IMR-90 (cell line): ENCODE measurements around the gene SLC16A2. TPM values are rescaled to one million over a fixed set of nuclear protein-coding genes. Genes with fewer than 3 reads are reported as not detected.

Experiments used
- ATAC-seq: fragments of 200-7000 bp; cut with Tn5 transposase; 2 replicates; pipeline ENCODE4 v1.9.1; 2020; ENCODE audit warnings: low read depth, mild to moderate bottlenecking, moderate library complexity
- BruUV-seq: library from RNA; stranded (reverse); fragments of 400-500 nt; replicated peaks from 2 replicates; lab custom pipeline; 2021; lab: Mats Ljungman, UMichigan
- CTCF ChIA-PET: fragments of 300-600 bp; formaldehyde crosslinking; extraction: SDS; loops from one replicate; lab custom pipeline; 2021; ENCODE audit warnings: antibody characterized with exemption; lab: Yijun Ruan, JAX
- POLR2A ChIA-PET: fragments of 300-600 bp; sonication (Branson Sonifier 250); formaldehyde crosslinking; loops from one replicate; lab custom pipeline; 2022; ENCODE audit warnings: antibody characterized with exemption; ENCODE audit not compliant: unreplicated experiment; lab: Charles Lee
- DNase-seq: peaks from one replicate; pipeline ENCODE4 v3.0.0; 2013
- H2AFZ ChIP-seq: replicated peaks from 2 replicates; pipeline ENCODE3; 2013; ENCODE audit warnings: low read length, mild to moderate bottlenecking; ENCODE audit not compliant: poor library complexity
- H2AK5ac ChIP-seq: 2 replicates; pipeline ENCODE4 v1.6.1; 2013; ENCODE audit warnings: low read depth, low read length, inconsistent platforms
- H2AK9ac ChIP-seq: replicated peaks from 2 replicates; pipeline ENCODE3; 2013; ENCODE audit warnings: mild to moderate bottlenecking, low read depth, low read length, moderate library complexity; ENCODE audit not compliant: poor library complexity
- H2BK120ac ChIP-seq: 2 replicates; pipeline ENCODE4 v1.6.1; 2013; ENCODE audit warnings: low read depth, low read length, inconsistent platforms
- H2BK15ac ChIP-seq: 3 replicates; pipeline ENCODE4 v1.6.1; 2013; ENCODE audit warnings: low read depth, low read length, inconsistent platforms
- H2BK20ac ChIP-seq: 2 replicates; pipeline ENCODE4 v1.6.1; 2013; ENCODE audit warnings: low read depth, mild to moderate bottlenecking, inconsistent platforms, low read length, moderate library complexity
- H2BK5ac ChIP-seq: 2 replicates; pipeline ENCODE4 v1.6.1; 2013; ENCODE audit warnings: mild to moderate bottlenecking, low read depth, low read length, inconsistent platforms; ENCODE audit not compliant: poor library complexity, severe bottlenecking
- H3K14ac ChIP-seq: replicated peaks from 2 replicates; pipeline ENCODE4 v1.6.1; 2013; ENCODE audit warnings: low read depth, low read length, inconsistent platforms
- H3K18ac ChIP-seq: 2 replicates; pipeline ENCODE4 v1.6.1; 2013; ENCODE audit warnings: low read depth, low read length, control low read depth
- H3K23ac ChIP-seq: 2 replicates; pipeline ENCODE4 v1.6.1; 2013; ENCODE audit warnings: low read depth, low read length, inconsistent platforms
- H3K27ac ChIP-seq: 2 replicates; pipeline ENCODE4 v1.5.1; 2013; ENCODE audit warnings: mild to moderate bottlenecking, control low read depth, low read length; ENCODE audit not compliant: insufficient read depth
- H3K27me3 ChIP-seq: 2 replicates; pipeline ENCODE4 v1.6.1; 2013; ENCODE audit warnings: low read length; ENCODE audit not compliant: control insufficient read depth, insufficient read depth
- H3K36me3 ChIP-seq: 2 replicates; pipeline ENCODE4 v1.6.1; 2013; ENCODE audit warnings: low read length, mixed read lengths; ENCODE audit not compliant: control insufficient read depth, insufficient read depth
- H3K4ac ChIP-seq: 2 replicates; pipeline ENCODE4 v1.6.1; 2013; ENCODE audit warnings: low read depth, low read length, inconsistent platforms
- H3K4me1 ChIP-seq: 2 replicates; pipeline ENCODE4 v1.6.1; 2013; ENCODE audit warnings: low read length, mixed read lengths; ENCODE audit not compliant: control insufficient read depth, insufficient read depth
- H3K4me2 ChIP-seq: 2 replicates; pipeline ENCODE4 v1.6.1; 2013; ENCODE audit warnings: low read depth, mild to moderate bottlenecking, control low read depth, low read length, moderate library complexity
- H3K4me3 ChIP-seq: 2 replicates; pipeline ENCODE4 v1.5.1; 2013; ENCODE audit warnings: low read depth, mild to moderate bottlenecking, control low read depth, low read length, moderate library complexity; ENCODE audit not compliant: insufficient read depth
- H3K56ac ChIP-seq: 2 replicates; pipeline ENCODE4 v1.6.1; 2013; ENCODE audit warnings: low read length, inconsistent platforms; ENCODE audit not compliant: insufficient read depth; ENCODE audit errors: extremely low read depth
- H3K79me1 ChIP-seq, 2 experiments: 2 replicates each; pipeline ENCODE4 v1.6.1; 2013; ENCODE audit warnings: low read length in 2 of 2, inconsistent platforms in 1 of 2, low read depth in 1 of 2
- H3K9ac ChIP-seq: 2 replicates; pipeline ENCODE4 v1.6.1; 2013; ENCODE audit warnings: low read depth, low read length, control low read depth
- H3K9me1 ChIP-seq: 2 replicates; pipeline ENCODE4 v1.6.1; 2013; ENCODE audit warnings: low read length, inconsistent platforms; ENCODE audit not compliant: insufficient read depth
- H3K9me3 ChIP-seq: 2 replicates; pipeline ENCODE4 v1.6.1; 2013; ENCODE audit warnings: low read length; ENCODE audit not compliant: control insufficient read depth, insufficient read depth
- H4K20me1 ChIP-seq: 2 replicates; pipeline ENCODE4 v1.6.1; 2013; ENCODE audit warnings: low read length, inconsistent platforms; ENCODE audit not compliant: insufficient read depth
- H4K5ac ChIP-seq: 2 replicates; pipeline ENCODE4 v1.6.1; 2013; ENCODE audit warnings: mild to moderate bottlenecking, low read depth, low read length, control low read depth
- H4K8ac ChIP-seq, 2 experiments: 2 replicates each; pipeline ENCODE4 v1.6.1; 2013; ENCODE audit warnings: low read depth in 2 of 2, low read length in 2 of 2, control low read depth in 1 of 2, inconsistent platforms in 1 of 2
- H4K91ac ChIP-seq: 2 replicates; pipeline ENCODE4 v1.6.1; 2013; ENCODE audit warnings: low read depth, low read length, inconsistent platforms; ENCODE audit not compliant: insufficient read depth
- BHLHE40 ChIP-seq: fragments of 150-350 bp; IDR thresholded peaks from 2 replicates; pipeline ENCODE4 v1.6.1; 2016; ENCODE audit warnings: mild to moderate bottlenecking, low read depth, low read length
- CEBPB ChIP-seq: IDR thresholded peaks from 2 replicates; pipeline ENCODE4 v1.6.1; 2012; ENCODE audit warnings: low read depth, low read length, improper control_type of control experiment
- CHD1 ChIP-seq: IDR thresholded peaks from 2 replicates; pipeline ENCODE4 v1.6.1; 2012; ENCODE audit warnings: low read depth, low read length, improper control_type of control experiment
- MAZ ChIP-seq: IDR thresholded peaks from 2 replicates; pipeline ENCODE4 v1.6.1; 2012; ENCODE audit warnings: low read depth, mild to moderate bottlenecking, low read length, improper control_type of control experiment, moderate library complexity, borderline replicate concordance
- MXI1 ChIP-seq: IDR thresholded peaks from 2 replicates; pipeline ENCODE4 v1.6.1; 2012; ENCODE audit warnings: low read depth, mild to moderate bottlenecking, low read length, moderate library complexity, borderline replicate concordance
- NFE2L2 ChIP-seq: fragments of 150-350 bp; IDR thresholded peaks from 2 replicates; pipeline ENCODE4 v1.6.1; 2016; ENCODE audit warnings: low read depth, mild to moderate bottlenecking, low read length
- RAD21 ChIP-seq: IDR thresholded peaks from 2 replicates; pipeline ENCODE4 v1.6.1; 2012; ENCODE audit warnings: low read length, improper control_type of control experiment
- RCOR1 ChIP-seq: IDR thresholded peaks from 2 replicates; pipeline ENCODE4 v1.6.1; 2012; ENCODE audit warnings: mild to moderate bottlenecking, low read length, improper control_type of control experiment; ENCODE audit not compliant: insufficient replicate concordance
- RFX5 ChIP-seq: IDR thresholded peaks from 2 replicates; pipeline ENCODE4 v1.8.0; 2012; ENCODE audit warnings: low read depth, mild to moderate bottlenecking, low read length, moderate library complexity
- SMC3 ChIP-seq: fragments of 150-350 bp; IDR thresholded peaks from 2 replicates; pipeline ENCODE4 v1.6.1; 2016; ENCODE audit warnings: low read depth, mild to moderate bottlenecking, antibody characterized with exemption, low read length, moderate library complexity
- WGBS, 2 experiments: methylation state at CpG; one replicate each; pipeline versions ENCODE4 v1.1.5 to v1.1.7; 2013; ENCODE audit warnings: missing lambda C conversion rate in 2 of 2; ENCODE audit not compliant: insufficient read length in 1 of 2; ENCODE audit errors: extremely low coverage in 2 of 2; 5-methylcytosine and 5-hydroxymethylcytosine counted together
- dilution Hi-C: fragments of 300-500 bp; cut with HindIII; formaldehyde crosslinking; loops from one replicate; pipeline ENCODE4 v1.14.3; 2018; ENCODE audit warnings: low sequenced_read_pairs; ENCODE audit not compliant: unreplicated experiment
- in situ Hi-C: fragments of 300-500 bp; cut with MboI; formaldehyde crosslinking; loops from 3 replicates; pipeline ENCODE4 v1.14.3; 2019; ENCODE audit warnings: low sequenced_read_pairs, inconsistent platforms, mixed read lengths
- intact Hi-C: fragments of 100-400 bp; cut with micrococcal nuclease; formaldehyde crosslinking; loops from 2 replicates; pipeline ENCODE4 v1.10.0; 2022
- polyA plus RNA-seq, 3 experiments: library from polyadenylated mRNA; depleted of rRNA; stranded (reverse); fragments of >200 nt; gene quantifications; 2 replicates each; pipeline ENCODE4 v1.2.3, GENCODE V29; 2012; ENCODE audit warnings: low replicate concordance in 1 of 3
- total RNA-seq: library from RNA; depleted of rRNA; stranded (reverse); fragments of >200 nt; gene quantifications from 2 replicates; pipeline ENCODE4 v1.2.3, GENCODE V29; 2012
- TF ChIP-seq, protein P1 (sequence below): conservative IDR thresholded peaks from 2 replicates; pipeline ENCODE4 v1.5.1; 2012; ENCODE audit warnings: mild to moderate bottlenecking, low read depth, low read length, improper control_type of control experiment
- TF ChIP-seq, protein P2 (sequence below): fragments of 150-350 bp; IDR thresholded peaks from 2 replicates; pipeline ENCODE4 v1.6.1; 2016; ENCODE audit warnings: low read depth, mild to moderate bottlenecking, low read length, moderate library complexity, borderline replicate concordance
- TF ChIP-seq, protein P3 (sequence below): fragments of 150-350 bp; IDR thresholded peaks from 2 replicates; pipeline ENCODE4 v1.6.1; 2017; ENCODE audit warnings: mild to moderate bottlenecking, antibody characterized with exemption, low read length, low read depth

Gene SLC16A2
- total and polyA plus RNA-seq, 2 of the 4 experiments (the other 2 are of a cell fraction): 6.1 to 23.8 TPM

- no peak for ATAC-seq
- ChIA-PET POLR2A (no interaction called here), CTCF (interaction anchor here (0.5 kb wide), 1 partner anchor 107 kb away, joined by 3 read pairs; no protein-coding TSS in a partner anchor)
- no peak for TF ChIP-seq MAZ
- TF ChIP-seq CHD1: no peak
- TF ChIP-seq RAD21: no peak
- TF ChIP-seq, protein P1, sequence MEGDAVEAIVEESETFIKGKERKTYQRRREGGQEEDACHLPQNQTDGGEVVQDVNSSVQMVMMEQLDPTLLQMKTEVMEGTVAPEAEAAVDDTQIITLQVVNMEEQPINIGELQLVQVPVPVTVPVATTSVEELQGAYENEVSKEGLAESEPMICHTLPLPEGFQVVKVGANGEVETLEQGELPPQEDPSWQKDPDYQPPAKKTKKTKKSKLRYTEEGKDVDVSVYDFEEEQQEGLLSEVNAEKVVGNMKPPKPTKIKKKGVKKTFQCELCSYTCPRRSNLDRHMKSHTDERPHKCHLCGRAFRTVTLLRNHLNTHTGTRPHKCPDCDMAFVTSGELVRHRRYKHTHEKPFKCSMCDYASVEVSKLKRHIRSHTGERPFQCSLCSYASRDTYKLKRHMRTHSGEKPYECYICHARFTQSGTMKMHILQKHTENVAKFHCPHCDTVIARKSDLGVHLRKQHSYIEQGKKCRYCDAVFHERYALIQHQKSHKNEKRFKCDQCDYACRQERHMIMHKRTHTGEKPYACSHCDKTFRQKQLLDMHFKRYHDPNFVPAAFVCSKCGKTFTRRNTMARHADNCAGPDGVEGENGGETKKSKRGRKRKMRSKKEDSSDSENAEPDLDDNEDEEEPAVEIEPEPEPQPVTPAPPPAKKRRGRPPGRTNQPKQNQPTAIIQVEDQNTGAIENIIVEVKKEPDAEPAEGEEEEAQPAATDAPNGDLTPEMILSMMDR: no peak
- no peak for TF ChIP-seq CEBPB
- TF ChIP-seq RFX5: no peak
- TF ChIP-seq BHLHE40: no peak
- no peak for TF ChIP-seq RCOR1
- TF ChIP-seq, protein P2, sequence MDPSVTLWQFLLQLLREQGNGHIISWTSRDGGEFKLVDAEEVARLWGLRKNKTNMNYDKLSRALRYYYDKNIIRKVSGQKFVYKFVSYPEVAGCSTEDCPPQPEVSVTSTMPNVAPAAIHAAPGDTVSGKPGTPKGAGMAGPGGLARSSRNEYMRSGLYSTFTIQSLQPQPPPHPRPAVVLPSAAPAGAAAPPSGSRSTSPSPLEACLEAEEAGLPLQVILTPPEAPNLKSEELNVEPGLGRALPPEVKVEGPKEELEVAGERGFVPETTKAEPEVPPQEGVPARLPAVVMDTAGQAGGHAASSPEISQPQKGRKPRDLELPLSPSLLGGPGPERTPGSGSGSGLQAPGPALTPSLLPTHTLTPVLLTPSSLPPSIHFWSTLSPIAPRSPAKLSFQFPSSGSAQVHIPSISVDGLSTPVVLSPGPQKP: no peak
- TF ChIP-seq, protein P3, sequence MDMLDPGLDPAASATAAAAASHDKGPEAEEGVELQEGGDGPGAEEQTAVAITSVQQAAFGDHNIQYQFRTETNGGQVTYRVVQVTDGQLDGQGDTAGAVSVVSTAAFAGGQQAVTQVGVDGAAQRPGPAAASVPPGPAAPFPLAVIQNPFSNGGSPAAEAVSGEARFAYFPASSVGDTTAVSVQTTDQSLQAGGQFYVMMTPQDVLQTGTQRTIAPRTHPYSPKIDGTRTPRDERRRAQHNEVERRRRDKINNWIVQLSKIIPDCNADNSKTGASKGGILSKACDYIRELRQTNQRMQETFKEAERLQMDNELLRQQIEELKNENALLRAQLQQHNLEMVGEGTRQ: no peak
- TF ChIP-seq SMC3: no peak
- no peak for TF ChIP-seq NFE2L2
- TF ChIP-seq MXI1: no peak
Observed at GRCh38 chrX:74451450-74452198, 30.3 kb downstream of the SLC16A2 start.

More at GRCh38 chrX:74451450-74452198, 30.3 kb downstream of the SLC16A2 start:
- Histone ChIP-seq H3K9me3 (no peaks in the 10 kb centered on the region), H3K27me3 (no peaks in the 10 kb centered on the region; the same call in 1 of the 2 replicates), H3K4me2 (no peak overlapping the region), H3K18ac (no peak overlapping the region), H2AFZ (no peak overlapping the region), H4K91ac (peak overlapping the region; percentile 68), H3K27ac (no peak overlapping the region), H3K4me3 (no peak overlapping the region), H2BK15ac (peak overlapping the region; percentile 23; the same call in 2 of the 3 replicates), H3K23ac (peak overlapping the region; percentile 25; the same call in 1 of the 2 replicates), H3K9ac (no peak overlapping the region), H3K9me1 (peaks cover 14% of the 10 kb centered on the region), H3K79me1 (peaks cover 10 to 20% of the 10 kb centered on the region in 2 experiments; a peak in 1 of 4 replicates), H3K14ac (0 out of 2 replicates have a peak overlapping the region, but pooled peaks have one; percentile 4), H2BK20ac (peak overlapping the region; percentile 48), H2AK9ac (no peak overlapping the region), H3K4me1 (peaks cover 6% of the 10 kb centered on the region), H4K8ac (no peak overlapping the region), H3K36me3 (no peaks in the 10 kb centered on the region), H4K5ac (no peak overlapping the region), H3K56ac (peak overlapping the region; percentile 8; the same call in 1 of the 2 replicates), H2AK5ac (peak overlapping the region; percentile 36), H2BK120ac (peak overlapping the region; percentile 35), H2BK5ac (peak overlapping the region; percentile 66), H4K20me1 (peaks cover 9% of the 10 kb centered on the region; the same call in 1 of the 2 replicates), H3K4ac (peak overlapping the region; percentile 52)
- dilution Hi-C loops (no loop called here), intact Hi-C loops (loop anchor here (2.0 kb wide), 1 partner anchor 31 kb away; the partner anchor contains the start of gene SLC16A2), in situ Hi-C loops (no loop called here)
- no TSS peak for BruUV-seq
- 60% methylated on average over 1 of the region's 5 CpGs; no CpG with 5 or more reads in 1 of the 2 experiments for WGBS, 2 experiments
- DNase-seq: no peak
